ENCODE measurements around the gene SPTBN5.

DNA sequence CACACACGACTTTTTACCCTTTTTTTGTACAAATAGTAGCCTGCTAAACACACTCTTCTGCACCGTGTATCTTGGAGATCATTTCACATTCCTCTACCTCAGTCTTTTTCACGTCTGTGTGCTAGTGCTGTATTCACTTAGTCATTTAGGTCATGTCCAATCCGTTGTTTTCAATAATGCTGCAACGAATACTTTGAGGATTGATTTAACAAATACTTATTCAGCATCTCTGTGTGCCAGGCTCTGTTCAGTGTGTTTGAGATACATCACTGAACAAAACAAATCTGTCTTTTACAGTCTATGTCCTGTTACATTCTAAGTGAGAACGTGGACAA is 65.1 kb downstream of the SPTBN5 start:
- TF ChIP-seq, protein P1, sequence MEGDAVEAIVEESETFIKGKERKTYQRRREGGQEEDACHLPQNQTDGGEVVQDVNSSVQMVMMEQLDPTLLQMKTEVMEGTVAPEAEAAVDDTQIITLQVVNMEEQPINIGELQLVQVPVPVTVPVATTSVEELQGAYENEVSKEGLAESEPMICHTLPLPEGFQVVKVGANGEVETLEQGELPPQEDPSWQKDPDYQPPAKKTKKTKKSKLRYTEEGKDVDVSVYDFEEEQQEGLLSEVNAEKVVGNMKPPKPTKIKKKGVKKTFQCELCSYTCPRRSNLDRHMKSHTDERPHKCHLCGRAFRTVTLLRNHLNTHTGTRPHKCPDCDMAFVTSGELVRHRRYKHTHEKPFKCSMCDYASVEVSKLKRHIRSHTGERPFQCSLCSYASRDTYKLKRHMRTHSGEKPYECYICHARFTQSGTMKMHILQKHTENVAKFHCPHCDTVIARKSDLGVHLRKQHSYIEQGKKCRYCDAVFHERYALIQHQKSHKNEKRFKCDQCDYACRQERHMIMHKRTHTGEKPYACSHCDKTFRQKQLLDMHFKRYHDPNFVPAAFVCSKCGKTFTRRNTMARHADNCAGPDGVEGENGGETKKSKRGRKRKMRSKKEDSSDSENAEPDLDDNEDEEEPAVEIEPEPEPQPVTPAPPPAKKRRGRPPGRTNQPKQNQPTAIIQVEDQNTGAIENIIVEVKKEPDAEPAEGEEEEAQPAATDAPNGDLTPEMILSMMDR (IDR thresholded peaks at IDR 0.05; ENCODE audit: low read depth, low read length, poor library complexity, severe bottlenecking): no peak
- no peak for TF ChIP-seq EZH2phosphoT487 (IDR thresholded peaks at IDR 0.05; ENCODE audit: borderline replicate concordance, low read length)

All from DOHH2 (cell line).